ENCODE data around the gene SLC2A3.
"Not testable (repeated sequence)": the region's sequence is repeated elsewhere in the genome, so short reads cannot be mapped to it uniquely, and the experiment has no call there.

- TF ChIP-seq ZNF384 (IDR thresholded peaks at IDR 0.05); BHLHE40 (IDR thresholded peaks at IDR 0.05; ENCODE audit: borderline replicate concordance); SUZ12 (IDR thresholded peaks at IDR 0.05); ARNT (IDR thresholded peaks at IDR 0.05); FOXM1 (IDR thresholded peaks at IDR 0.05; ENCODE audit: borderline replicate concordance); LEF1 (IDR thresholded peaks at IDR 0.05; ENCODE audit: borderline replicate concordance); SP1 (IDR thresholded peaks at IDR 0.05); FOXA1 (IDR thresholded peaks at IDR 0.05); CTBP1 (IDR thresholded peaks at IDR 0.05; ENCODE audit: borderline replicate concordance); FOXK2 (IDR thresholded peaks at IDR 0.05); PKNOX1 (IDR thresholded peaks at IDR 0.05): not testable (repeated sequence)
Observed at GRCh38 chr12:7972269-7972668, 36.3 kb upstream of the SLC2A3 start.
